IPS-18c (cell line): ENCODE data around the gene NCDN.
"Not testable (repeated sequence)": the region's sequence is repeated elsewhere in the genome, so short reads cannot be mapped to it uniquely, and the experiment has no call there.

ENCODE experiments used
- H3K4me3 ChIP-seq: 2 replicates; pipeline ENCODE4 v1.7.0; 2013; ENCODE audit warnings: low read depth, mild to moderate bottlenecking, low read length, moderate library complexity; ENCODE audit not compliant: insufficient read depth
- H3K9me3 ChIP-seq: one replicate; pipeline ENCODE4 v1.6.1; 2013; ENCODE audit warnings: mild to moderate bottlenecking, low read length, moderate library complexity; ENCODE audit not compliant: control insufficient read depth, insufficient read depth

The NCDN gene

DNA sequence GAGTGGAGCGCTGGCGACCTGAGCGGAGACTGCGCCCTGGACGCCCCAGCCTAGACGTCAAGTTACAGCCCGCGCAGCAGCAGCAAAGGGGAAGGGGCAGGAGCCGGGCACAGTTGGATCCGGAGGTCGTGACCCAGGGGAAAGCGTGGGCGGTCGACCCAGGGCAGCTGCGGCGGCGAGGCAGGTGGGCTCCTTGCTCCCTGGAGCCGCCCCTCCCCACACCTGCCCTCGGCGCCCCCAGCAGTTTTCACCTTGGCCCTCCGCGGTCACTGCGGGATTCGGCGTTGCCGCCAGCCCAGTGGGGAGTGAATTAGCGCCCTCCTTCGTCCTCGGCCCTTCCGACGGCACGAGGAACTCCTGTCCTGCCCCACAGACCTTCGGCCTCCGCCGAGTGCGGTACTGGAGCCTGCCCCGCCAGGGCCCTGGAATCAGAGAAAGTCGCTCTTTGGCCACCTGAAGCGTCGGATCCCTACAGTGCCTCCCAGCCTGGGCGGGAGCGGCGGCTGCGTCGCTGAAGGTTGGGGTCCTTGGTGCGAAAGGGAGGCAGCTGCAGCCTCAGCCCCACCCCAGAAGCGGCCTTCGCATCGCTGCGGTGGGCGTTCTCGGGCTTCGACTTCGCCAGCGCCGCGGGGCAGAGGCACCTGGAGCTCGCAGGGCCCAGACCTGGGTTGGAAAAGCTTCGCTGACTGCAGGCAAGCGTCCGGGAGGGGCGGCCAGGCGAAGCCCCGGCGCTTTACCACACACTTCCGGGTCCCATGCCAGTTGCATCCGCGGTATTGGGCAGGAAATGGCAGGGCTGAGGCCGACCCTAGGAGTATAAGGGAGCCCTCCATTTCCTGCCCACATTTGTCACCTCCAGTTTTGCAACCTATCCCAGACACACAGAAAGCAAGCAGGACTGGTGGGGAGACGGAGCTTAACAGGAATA, 19.7 kb downstream of the NCDN start:
- H3K4me3 ChIP-seq: peak overlapping the region; percentile 62

GRCh38 chr1:35580949-35581388, 23.4 kb downstream of the NCDN start:
- no peak overlapping the region for H3K4me3 ChIP-seq
- no peaks in the 10 kb centered on the region for H3K9me3 ChIP-seq

More for the DNA sequence above, 19.7 kb downstream of the NCDN start:
- H3K9me3 ChIP-seq: no peaks in the 10 kb centered on the region

DNA sequence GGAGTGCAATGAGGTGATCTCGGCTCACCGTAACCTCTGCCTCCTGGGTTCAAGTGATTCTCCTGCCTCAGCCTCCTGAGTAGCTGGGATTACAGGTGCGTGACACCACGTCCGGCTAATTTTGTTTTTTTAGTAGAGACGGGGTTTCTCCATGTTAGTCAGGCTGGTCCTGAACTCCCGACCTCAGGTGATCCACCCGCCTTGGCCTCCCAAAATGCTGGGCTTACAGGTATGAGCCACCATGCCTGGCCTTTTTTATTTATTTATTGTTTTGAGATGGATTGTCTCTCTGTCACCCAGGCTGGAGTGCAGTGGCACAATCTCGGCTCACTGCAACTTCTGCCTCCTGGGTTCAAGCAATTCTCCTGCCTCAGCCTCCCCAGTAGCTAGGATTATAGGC, 24.0 kb downstream of the NCDN start:
- not testable (repeated sequence) for H3K4me3 ChIP-seq, H3K9me3 ChIP-seq

GRCh38 chr1:35585281-35585680, 27.7 kb downstream of the NCDN start:
- Histone ChIP-seq H3K9me3 (no peaks in the 10 kb centered on the region), H3K4me3 (no peak overlapping the region)

GRCh38 chr1:35585805-35586204, 28.2 kb downstream of the NCDN start:
- H3K4me3 ChIP-seq, H3K9me3 ChIP-seq: not testable (repeated sequence)

- Histone ChIP-seq H3K9me3 (no peaks in the 10 kb centered on the region), H3K4me3 (no peak overlapping the region)
Observed at GRCh38 chr1:35586808-35587207, 29.2 kb downstream of the NCDN start.

DNA sequence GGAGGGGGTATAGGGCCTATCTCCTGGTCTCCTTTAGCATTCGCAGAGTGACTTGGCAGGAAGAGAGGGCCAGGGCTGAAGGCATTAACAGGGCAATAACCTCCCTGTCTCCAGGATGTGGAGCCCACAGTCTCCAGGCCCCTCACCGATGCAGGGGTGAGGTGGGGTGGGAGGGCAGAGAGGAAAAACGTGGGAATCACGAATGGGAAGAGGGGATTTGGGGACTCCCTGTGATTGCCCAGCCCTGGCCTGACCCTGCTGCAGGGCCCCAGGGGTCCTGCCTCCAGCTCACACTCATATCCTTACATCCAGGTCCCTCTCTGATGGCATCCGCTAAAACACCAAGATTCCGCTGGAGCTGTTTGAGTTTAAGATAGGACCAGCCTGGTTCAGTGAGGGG, 30.1 kb downstream of the NCDN start:
- Histone ChIP-seq H3K9me3 (no peaks in the 10 kb centered on the region), H3K4me3 (no peak overlapping the region)

- H3K4me3 ChIP-seq: no peak overlapping the region
- H3K9me3 ChIP-seq: no peaks in the 10 kb centered on the region
Observed at GRCh38 chr1:35588197-35588910, 30.8 kb downstream of the NCDN start.

DNA sequence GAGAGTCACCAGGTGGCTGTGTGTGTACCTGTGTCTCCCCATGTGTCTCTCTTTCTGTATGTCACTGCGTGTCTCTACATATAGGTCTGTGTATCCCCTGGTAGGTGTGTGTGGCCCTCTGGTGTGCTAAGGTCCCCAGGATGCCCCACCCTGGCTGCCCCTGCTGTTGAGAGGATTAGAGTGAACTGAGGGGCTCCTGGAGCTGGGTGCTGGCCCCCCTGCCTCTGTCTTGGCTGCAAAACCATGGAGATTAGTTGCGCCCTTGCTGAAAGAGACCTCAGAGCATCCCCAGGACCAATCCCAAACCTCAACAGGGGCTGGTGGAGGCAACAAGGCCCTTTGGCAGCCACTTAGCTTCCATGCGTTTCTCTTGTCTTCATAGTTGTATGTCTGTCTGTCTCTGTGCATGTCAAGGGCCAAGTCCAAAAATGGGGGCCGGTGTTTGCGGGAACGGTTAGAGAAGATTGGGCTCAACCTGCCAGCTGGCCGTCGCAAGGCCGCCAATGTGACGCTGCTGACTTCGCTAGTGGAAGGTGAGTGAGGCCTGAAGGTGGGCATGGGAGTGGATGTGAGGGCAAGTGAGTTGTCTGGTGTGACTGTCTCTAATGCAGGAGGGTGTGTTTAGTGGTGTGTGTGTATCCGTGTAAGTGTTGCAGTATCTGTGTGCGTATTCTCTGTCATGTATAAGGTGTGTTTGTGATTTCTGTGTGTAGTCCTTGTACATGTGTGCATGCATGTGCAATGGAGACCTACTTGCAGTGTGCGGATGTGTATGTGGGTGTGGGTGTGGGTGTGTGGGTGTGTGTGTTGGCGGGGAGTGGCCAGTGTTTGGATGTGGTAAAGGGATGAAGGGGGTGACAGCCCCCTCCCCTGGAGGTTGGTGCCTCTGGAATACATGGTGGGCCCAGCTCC, 32.2 kb downstream of the NCDN start:
- Histone ChIP-seq H3K9me3 (no peaks in the 10 kb centered on the region), H3K4me3 (no peak overlapping the region)

GRCh38 chr1:35590476-35591040, 33.0 kb downstream of the NCDN start:
- no peak overlapping the region for H3K4me3 ChIP-seq
- no peaks in the 10 kb centered on the region for H3K9me3 ChIP-seq

- Histone ChIP-seq H3K9me3 (no peaks in the 10 kb centered on the region), H3K4me3 (no peak overlapping the region)
Observed at GRCh38 chr1:35591211-35591610, 33.6 kb downstream of the NCDN start.

- Histone ChIP-seq H3K4me3 (no peak overlapping the region), H3K9me3 (no peaks in the 10 kb centered on the region)
Observed at GRCh38 chr1:35592991-35593769, 35.6 kb downstream of the NCDN start.

DNA sequence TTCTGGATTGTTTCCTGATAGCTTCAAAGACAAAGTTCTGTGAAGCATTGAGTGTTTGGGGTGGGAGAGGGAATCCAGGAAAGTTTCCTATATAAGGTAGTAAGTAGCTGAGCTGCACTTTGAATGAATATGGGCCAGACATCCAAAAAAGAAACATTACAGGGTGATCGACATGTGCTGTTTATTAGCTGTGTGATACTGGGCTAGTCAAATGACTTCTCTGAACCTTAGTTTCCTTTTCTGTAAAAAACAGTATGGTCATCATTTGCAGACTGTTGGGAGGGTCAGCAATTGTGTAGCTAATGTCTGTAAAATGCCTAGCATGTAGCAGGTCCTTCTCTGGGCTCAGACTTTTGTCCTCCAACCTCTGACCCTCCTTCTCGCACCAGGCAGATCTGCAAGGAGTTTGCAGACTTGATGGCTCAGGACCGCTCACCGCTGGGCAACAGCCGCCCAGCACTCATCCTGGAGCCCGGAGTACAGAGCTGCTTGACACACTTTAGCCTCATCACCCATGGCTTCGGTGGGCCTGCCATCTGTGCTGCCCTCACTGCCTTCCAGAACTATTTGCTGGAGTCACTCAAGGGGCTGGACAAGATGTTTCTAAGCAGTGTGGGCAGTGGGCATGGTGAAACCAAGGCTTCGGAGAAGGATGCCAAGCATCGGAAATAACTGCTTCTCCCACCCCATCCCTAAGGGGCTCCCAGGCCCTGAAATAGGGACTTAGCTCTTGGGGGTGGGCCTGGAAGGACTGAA, 36.6 kb downstream of the NCDN start:
- H3K4me3 ChIP-seq: no peak overlapping the region
- no peaks in the 10 kb centered on the region for H3K9me3 ChIP-seq

- Histone ChIP-seq H3K4me3 (no peak overlapping the region), H3K9me3 (no peaks in the 10 kb centered on the region)
Observed at GRCh38 chr1:35595684-35596083, 38.1 kb downstream of the NCDN start.

DNA sequence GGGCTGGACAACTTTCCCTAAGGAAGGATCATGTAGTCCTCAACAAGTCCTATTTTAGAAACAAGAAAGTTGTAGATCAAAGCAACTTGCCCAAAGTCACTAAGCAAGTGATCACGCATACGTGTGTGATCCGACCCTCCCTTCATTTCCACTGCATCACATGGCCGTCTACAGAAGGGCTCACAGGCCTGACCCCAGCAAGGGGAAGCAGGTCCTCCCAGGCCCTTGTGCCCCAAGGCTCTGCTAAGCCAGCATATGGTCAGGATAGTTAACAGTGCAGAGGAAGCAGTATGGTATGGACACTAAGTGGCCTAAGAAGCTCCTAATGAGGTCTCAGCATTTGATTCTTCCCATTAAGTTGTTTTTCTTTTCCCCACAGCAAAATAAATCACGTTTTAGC, 40.3 kb downstream of the NCDN start:
- Histone ChIP-seq H3K9me3 (no peaks in the 10 kb centered on the region), H3K4me3 (no peak overlapping the region)

- Histone ChIP-seq H3K4me3 (no peak overlapping the region), H3K9me3 (peaks cover 4% of the 10 kb centered on the region)
Observed at GRCh38 chr1:35598895-35599294, 41.3 kb downstream of the NCDN start.
